ENCODE results near the gene PLAAT3.
"Not testable (repeated sequence)": the region's sequence is repeated elsewhere in the genome, so short reads cannot be mapped to it uniquely, and the experiment has no call there.

PLAAT3 gene

GRCh38 chr11:63614136-63614671, at the start of gene PLAAT3:
Gene PLAAT3, minus strand, starts transcription at chr11:63614433. Its CDS starts 419 bp downstream, at chr11:63614014.
- in situ Hi-C loops (cut with MboI; ENCODE audit: low sequenced_read_pairs): no loop called here

GRCh38 chr11:63663809-63664208, 49.6 kb upstream of the PLAAT3 start:
- in situ Hi-C loops (cut with MboI; ENCODE audit: low sequenced_read_pairs): no loop called here

- in situ Hi-C loops (cut with MboI; ENCODE audit: low sequenced_read_pairs): no loop called here
These were observed 46.7 kb upstream of the PLAAT3 start for GRCh38 chr11:63660972-63661371.

- in situ Hi-C loops (cut with MboI; ENCODE audit: low sequenced_read_pairs): no loop called here
These were observed 38.4 kb upstream of the PLAAT3 start for GRCh38 chr11:63652671-63653070.

GRCh38 chr11:63643205-63643604, 29.0 kb upstream of the PLAAT3 start:
- in situ Hi-C loops (cut with MboI; ENCODE audit: low sequenced_read_pairs): loop anchor here (25.0 kb wide), 2 partner anchors 606 to 731 kb away; partner anchors contain the start of gene CHRM1

- in situ Hi-C loops (cut with MboI; ENCODE audit: low sequenced_read_pairs): loop anchor here (25.0 kb wide), 2 partner anchors 604 to 729 kb away; partner anchors contain the start of gene CHRM1
These were observed 27.5 kb upstream of the PLAAT3 start for GRCh38 chr11:63641727-63642126.

GRCh38 chr11:63639199-63639832, 25.1 kb upstream of the PLAAT3 start:
- in situ Hi-C loops (cut with MboI; ENCODE audit: low sequenced_read_pairs): loop anchor here (5.0 to 25.0 kb wide), 3 partner anchors 162 to 727 kb away; partner anchors contain the start of gene CHRM1

DNA sequence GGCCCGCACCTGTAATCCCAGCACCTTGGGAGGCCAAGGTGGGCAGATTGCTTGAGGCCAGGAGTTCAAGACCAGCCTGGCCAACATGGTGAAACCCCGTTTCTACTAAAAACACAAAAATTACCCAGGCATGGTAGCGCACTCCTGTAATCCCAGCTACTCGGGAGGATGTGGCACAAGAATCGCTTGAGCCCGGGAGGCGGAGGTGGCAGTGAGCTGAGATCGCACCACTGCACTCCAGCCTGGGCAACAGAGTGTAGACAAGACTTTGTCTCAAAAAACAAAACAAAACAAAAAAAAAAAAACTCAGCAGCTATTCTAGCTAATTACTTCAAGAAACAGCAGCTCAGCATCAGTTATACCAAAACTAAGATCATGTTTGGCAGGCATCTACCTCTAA, 24.2 kb upstream of the PLAAT3 start:
- in situ Hi-C loops (cut with MboI; ENCODE audit: low sequenced_read_pairs): loop anchor here (5.0 to 25.0 kb wide), 3 partner anchors 161 to 726 kb away; partner anchors contain the start of gene CHRM1

GRCh38 chr11:63635762-63636465, 21.7 kb upstream of the PLAAT3 start:
- in situ Hi-C loops (cut with MboI; ENCODE audit: low sequenced_read_pairs): loop anchor here (5.0 to 25.0 kb wide), 3 partner anchors 159 to 724 kb away; partner anchors contain the start of gene CHRM1

GRCh38 chr11:63629426-63629825, 15.2 kb upstream of the PLAAT3 start:
- in situ Hi-C loops (cut with MboI; ENCODE audit: low sequenced_read_pairs): loop anchor here (25.0 kb wide), 2 partner anchors 592 to 717 kb away; partner anchors contain the start of gene CHRM1

GRCh38 chr11:63623513-63624140, 9.4 kb upstream of the PLAAT3 start:
- in situ Hi-C loops (cut with MboI; ENCODE audit: low sequenced_read_pairs): no loop called here

DNA sequence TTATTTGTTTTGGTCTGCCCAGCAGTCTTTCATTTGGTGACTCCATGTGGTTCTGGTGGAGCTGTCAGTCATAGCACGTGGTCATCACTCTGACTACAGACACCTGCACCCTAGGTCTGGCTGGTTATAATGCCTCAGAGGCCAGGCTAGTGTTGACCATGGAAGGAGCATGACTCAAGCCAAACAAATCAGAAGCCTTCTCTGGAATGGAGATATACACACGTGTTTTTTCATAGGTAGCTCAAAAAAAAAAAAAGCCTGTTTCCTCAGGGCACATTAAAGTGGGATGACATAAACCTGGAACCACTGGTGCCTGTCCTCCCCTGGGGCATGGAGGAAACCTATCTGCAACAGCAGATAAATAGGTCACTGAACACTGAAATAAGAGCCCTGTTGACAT, 8.1 kb upstream of the PLAAT3 start:
- in situ Hi-C loops (cut with MboI; ENCODE audit: low sequenced_read_pairs): no loop called here

DNA sequence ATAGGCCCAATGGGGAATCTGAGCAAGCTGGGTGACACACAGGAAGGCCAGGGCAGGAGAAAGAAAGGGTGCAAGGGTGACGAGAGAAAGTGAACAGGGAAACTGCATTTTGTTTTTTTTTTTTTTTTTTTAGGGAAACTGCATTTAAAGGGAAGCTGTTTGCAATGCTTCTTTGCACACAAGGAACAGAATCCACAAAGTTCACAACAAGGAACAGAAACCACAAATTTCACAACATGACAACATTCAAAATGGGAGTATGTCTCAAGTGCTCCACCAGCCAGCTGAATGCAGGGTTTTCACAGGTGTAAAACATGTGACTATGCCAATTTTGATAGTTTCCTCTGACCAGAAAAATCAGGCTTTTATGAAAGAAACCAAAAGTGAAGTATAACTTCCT, 6.8 kb upstream of the PLAAT3 start:
- in situ Hi-C loops (cut with MboI; ENCODE audit: low sequenced_read_pairs): no loop called here

DNA sequence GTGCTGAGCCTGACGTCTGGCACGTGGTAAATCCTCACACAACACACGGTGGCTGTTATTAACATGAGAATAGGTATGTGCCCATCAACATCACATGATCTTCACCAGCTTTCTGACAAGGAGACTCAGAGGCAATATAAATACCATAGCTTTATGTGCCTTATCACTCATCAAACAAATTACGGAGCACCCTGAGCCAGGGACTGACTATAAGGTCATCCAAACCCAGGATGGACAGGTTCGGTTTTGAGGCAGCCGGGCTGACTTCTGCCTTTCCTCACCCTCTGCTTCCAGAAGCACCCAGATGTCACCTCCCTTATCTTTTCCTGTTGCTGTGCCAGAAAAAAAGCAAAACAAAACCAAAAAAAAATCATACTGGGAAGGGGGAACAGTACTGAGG, 5.7 kb upstream of the PLAAT3 start:
- in situ Hi-C loops (cut with MboI; ENCODE audit: low sequenced_read_pairs): no loop called here

- in situ Hi-C loops (cut with MboI; ENCODE audit: low sequenced_read_pairs): not testable (repeated sequence)
These were observed 3.5 kb upstream of the PLAAT3 start for GRCh38 chr11:63617686-63618085.

GRCh38 chr11:63616953-63617352, 2.7 kb upstream of the PLAAT3 start:
- in situ Hi-C loops (cut with MboI; ENCODE audit: low sequenced_read_pairs): no loop called here

GRCh38 chr11:63613517-63614135, 607 bp downstream of the PLAAT3 start:
- in situ Hi-C loops (cut with MboI; ENCODE audit: low sequenced_read_pairs): no loop called here

DNA sequence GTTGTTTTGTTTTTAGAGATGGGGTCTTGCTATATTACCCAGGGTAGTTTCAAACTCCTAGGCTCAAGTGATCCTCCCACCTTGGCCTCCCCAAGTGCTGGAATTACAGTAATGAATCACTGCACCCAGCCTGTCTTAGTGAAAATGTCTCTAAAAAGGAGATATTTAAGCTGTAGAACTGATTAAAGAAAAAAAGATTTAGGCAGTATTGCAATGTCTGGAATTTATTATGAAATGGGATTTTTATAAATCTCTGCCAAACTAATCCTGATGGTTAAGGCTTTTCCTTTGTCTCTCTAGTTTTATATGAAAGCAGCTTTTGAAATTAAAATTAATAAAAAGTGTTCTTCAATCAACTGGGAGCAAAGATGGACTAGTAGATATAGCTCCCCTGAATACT, 2.1 kb downstream of the PLAAT3 start:
- in situ Hi-C loops (cut with MboI; ENCODE audit: low sequenced_read_pairs): no loop called here

GRCh38 chr11:63611395-63611747, 2.9 kb downstream of the PLAAT3 start:
- in situ Hi-C loops (cut with MboI; ENCODE audit: low sequenced_read_pairs): no loop called here

DNA sequence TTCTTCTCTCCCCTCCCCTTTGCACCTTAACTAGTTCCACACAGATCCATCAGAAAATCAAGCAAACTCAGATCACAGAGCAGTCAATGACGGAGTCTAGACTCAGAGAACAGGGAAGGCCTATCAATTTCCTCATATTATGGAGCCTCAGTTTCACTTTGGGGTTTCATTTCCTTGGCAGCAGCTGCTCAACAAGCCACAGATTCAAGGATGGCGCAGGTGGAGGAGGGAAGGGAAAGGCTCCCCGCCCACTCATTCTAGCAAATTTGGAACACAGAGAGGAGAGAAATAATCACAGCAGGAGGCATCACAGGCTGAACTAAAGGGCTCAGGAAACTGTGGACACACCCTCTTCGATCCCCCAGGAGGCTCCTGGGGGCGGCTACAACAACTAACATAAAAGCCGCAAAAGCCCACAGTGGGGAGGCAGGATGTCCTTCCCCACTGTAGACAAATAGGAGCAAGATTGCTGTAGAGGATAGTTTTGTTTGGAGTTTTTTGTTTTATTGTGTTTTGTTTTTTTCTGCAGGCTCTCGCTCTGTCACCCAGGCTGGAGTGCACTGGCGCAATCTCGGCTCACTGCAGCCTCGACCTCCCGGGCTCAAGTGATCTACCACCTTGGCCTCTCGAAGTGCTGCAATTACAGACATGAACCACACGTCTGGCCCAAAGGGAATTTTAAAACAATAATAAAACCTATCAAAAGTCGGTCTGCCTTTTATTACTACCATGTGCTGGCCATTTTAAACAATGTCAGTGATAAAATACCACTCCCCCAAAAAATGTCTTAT, 3.4 kb downstream of the PLAAT3 start:
- in situ Hi-C loops (cut with MboI; ENCODE audit: low sequenced_read_pairs): no loop called here

Data from HL-60/S4 treated with retinoic acid at 250 ng/mL for 4 days and 3 days (cell line).